Stimulated activated CD4-positive, alpha-beta T cell treated with anti-CD3 and anti-CD28 coated beads, TNF-alpha, amount 100 ng/mL, for 4 hours (primary cell): ENCODE measurements around the gene CSRP2.

ENCODE experiments used
- DNase-seq, 3 experiments: peaks; one replicate each; pipeline ENCODE4 v3.0.0-alpha.2; 2020; ENCODE audit warnings: low read depth in 3 of 3

The CSRP2 gene

DNA sequence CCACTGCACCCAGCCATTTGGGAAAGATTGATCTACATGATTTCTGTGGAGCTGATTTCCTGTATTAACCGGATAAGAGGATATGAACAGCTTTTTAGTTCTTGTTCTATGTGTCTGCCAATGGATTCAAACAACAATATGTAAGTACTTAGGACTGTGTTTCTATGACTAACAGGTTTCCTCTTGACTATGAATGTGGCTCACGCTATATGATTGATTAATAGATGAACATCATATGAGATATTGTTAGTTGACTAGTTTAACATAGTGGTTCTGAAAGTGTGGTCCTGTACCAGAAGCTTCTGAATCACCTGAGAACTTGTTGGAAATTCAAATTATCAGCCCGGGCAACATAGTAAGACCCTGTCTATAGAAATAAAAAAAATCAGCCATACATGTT lies 12.8 kb upstream of the CSRP2 start:
- DNase-seq: no peak

- DNase-seq: peak; percentile 21 to 55 (median 23)
Observed at GRCh38 chr12:76890151-76891143, 11.6 kb upstream of the CSRP2 start.

GRCh38 chr12:76888775-76889174 lies 10.0 kb upstream of the CSRP2 start:
- no peak for DNase-seq

- DNase-seq: no peak
Observed at GRCh38 chr12:76883811-76884210, 5.0 kb upstream of the CSRP2 start.

DNA sequence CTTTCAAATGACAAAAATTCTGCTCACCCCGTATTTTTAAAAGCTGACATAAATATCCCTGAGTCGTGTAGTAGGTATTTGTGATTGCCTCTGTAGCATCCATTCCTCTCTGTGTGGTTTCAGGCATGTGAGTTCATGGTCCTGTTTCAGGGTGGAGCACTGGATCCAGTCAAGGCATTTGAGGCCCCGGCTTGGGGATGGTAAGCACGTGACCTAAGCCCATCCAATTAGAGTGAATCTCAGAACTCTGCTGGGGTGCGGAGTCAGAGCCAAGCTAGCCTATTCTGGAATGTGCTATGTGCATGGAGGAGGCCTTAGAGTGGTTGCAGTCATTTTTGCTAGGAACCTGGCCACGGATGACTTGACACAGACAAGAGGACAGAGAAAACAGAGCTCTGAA lies 4.3 kb upstream of the CSRP2 start:
- DNase-seq: no peak

GRCh38 chr12:76882367-76882766 lies 3.5 kb upstream of the CSRP2 start:
- DNase-seq: no peak

- no peak for DNase-seq
Observed at GRCh38 chr12:76881142-76881541, 2.3 kb upstream of the CSRP2 start.

GRCh38 chr12:76880519-76881023 lies 1.8 kb upstream of the CSRP2 start:
- DNase-seq: no peak

GRCh38 chr12:76879710-76880518 lies 1.1 kb upstream of the CSRP2 start:
- no peak for DNase-seq

DNA sequence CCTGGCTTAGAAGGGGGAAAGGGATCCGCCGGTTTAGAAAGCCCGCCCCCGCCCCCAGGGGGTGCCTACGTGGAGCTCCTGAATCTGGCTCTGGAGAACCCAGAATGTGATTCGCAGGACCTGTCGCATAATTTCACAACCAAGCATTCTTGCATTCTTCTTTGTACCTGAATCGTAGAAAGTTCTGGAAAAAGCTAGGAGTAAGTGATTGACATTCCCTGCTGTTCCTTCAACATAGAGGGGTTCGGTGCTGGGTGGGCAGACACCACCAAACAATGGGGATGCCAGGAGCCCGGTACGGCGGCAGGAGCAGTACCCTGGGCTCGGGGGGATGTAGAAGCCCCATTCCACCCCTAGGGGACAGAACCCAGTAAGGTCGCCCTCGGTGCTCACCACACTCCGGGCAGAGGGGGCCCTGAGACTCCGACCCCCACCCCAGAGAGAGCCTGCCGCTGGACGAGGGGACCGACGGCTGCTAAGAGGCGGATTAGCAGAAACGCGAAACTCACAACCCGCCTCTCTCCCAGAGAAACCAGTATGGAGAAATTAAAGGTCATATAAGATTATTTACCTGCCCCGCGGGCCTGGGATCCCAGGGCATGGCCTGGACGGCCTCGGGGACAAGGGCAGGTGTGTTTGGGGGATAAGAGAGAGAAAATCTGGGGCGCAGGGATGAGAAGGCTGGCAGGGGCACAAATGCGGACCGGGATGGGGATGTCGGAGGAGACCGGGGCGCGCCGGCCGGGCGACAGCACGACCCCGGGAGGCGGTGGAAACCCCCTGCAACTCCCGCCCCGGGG lies 520 bp downstream of the CSRP2 start:
- DNase-seq: peak in 1 of 3 experiments; percentile 5

- DNase-seq: no peak
Observed at GRCh38 chr12:76876696-76877229, 2.1 kb downstream of the CSRP2 start.

- no peak for DNase-seq
Observed at GRCh38 chr12:76874491-76875190, 4.2 kb downstream of the CSRP2 start.

- no peak for DNase-seq
Observed at GRCh38 chr12:76874027-76874426, 4.8 kb downstream of the CSRP2 start.

DNA sequence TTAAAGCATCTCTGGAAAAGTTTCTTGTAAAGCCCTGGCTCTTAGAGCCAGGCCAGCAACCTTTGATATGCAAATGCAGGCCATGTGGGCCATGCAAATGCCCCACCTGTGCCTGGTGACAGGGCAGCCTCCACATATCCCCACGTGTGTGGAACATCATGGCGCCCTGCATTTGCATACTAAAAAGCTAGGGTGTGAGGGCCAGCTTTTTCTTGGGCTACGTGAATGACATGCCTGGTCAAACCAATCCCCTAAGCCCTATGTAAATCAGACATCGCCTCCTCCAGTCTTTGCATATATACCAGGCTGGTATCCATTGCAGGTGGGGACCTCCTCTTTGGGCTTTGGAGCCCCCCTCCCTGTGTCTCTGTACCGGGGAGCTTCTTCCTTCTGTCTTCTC lies 6.4 kb downstream of the CSRP2 start:
- DNase-seq: no peak

- no peak for DNase-seq
Observed at GRCh38 chr12:76871742-76872141, 7.1 kb downstream of the CSRP2 start.

- no peak for DNase-seq
Observed at GRCh38 chr12:76871082-76871481, 7.7 kb downstream of the CSRP2 start.

DNA sequence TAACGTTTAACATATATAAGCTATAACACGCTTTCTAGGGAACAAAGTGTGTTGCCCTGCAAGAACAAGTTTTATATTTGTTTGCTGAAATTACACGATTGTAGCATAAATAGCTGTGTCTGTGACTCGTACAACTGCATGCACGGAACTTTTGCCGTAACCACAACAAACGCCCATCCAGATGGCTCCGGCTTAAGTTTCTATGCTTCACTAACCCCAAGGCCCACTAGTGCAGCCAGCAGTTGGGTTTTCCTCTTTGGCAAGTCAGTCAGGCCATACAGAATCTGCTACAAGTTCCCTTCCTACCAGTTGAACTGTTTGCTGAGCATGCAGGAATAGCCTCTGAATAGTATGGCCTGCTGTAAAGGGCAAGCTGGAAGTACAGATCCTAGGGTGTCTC lies 12.1 kb downstream of the CSRP2 start:
- DNase-seq: no peak

GRCh38 chr12:76866151-76866567 lies 12.7 kb downstream of the CSRP2 start:
- no peak for DNase-seq

DNA sequence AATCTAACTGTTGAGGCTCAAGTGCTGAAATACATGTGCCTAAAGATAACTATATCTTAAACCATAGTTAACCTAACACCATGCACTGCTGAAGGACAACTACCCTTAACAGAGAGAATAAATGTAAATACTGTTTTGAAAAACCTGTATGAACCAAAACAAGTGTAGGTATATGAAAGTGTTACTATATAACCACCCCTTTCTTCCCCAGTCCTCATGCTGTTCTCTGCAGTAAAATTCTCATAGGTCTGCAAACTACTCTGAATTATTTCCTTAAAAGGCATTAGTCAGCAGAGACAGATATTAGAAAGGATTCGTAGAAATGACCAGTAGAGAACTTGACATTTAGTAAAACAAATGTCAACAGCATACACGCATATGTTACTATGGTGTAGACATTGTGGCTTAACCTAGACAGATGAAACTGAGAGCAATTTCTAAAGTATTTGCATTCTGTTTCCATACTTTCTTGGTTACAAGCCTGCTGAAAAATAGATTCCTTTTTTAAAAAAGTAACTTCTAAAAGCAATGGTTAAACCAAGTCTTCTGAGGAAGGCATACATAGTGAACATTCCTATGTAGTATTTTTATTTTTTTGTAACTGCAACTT lies 13.9 kb downstream of the CSRP2 start:
- no peak for DNase-seq

- no peak for DNase-seq
Observed at GRCh38 chr12:76863837-76864236, 15.0 kb downstream of the CSRP2 start.
